BE2C (cell line): ENCODE results near the gene SPACA4.

ENCODE experiments used
- DNase-seq: peaks from one replicate; pipeline ENCODE4 v3.0.0-alpha.2; 2020
- H3K27me3 ChIP-seq: fragments of 250-450 bp; sonication (Bioruptor Pico); 2 replicates; pipeline ENCODE4 v1.5.1; 2020; ENCODE audit warnings: mild to moderate bottlenecking
- H3K36me3 ChIP-seq: fragments of 250-450 bp; sonication (Bioruptor Pico); 2 replicates; pipeline ENCODE4 v1.5.1; 2020; ENCODE audit warnings: mild to moderate bottlenecking
- H3K4me1 ChIP-seq: fragments of 250-450 bp; sonication (Bioruptor Pico); 2 replicates; pipeline ENCODE4 v1.5.1; 2020
- H3K4me3 ChIP-seq: 2 replicates; pipeline ENCODE4 v1.5.1; 2011; ENCODE audit warnings: low read depth, low read length
- H3K9me3 ChIP-seq: fragments of 250-450 bp; sonication (Bioruptor Pico); 2 replicates; pipeline ENCODE4 v1.5.1; 2020
- TF ChIP-seq, protein P1 (sequence below): IDR thresholded peaks from 2 replicates; pipeline ENCODE4 v1.5.1; 2012; ENCODE audit warnings: mild to moderate bottlenecking, low read depth, low read length

SPACA4 gene

DNA sequence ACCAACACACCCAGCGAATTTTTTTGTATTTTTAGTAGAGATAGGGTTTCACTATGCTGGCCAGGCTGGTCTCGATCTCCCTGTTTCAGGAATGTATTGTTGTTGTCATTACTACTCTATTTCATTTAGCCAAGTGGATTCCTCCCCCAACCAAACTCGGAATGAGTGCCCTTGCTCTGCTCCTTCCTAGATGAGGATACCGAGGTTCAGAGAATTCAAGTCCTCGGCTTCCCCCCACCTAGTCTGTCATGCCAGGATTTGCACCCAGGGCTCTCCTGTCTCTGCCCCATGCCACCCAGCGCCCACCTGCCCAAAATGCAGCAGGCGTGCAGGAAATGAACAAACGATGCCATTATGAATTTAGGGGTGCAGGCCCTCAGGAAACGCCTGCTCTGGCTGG, 3.5 kb upstream of the SPACA4 start:
- H3K9me3 ChIP-seq: no peaks in the 10 kb centered on the region
- DNase-seq: no peak
- TF ChIP-seq, protein P1, sequence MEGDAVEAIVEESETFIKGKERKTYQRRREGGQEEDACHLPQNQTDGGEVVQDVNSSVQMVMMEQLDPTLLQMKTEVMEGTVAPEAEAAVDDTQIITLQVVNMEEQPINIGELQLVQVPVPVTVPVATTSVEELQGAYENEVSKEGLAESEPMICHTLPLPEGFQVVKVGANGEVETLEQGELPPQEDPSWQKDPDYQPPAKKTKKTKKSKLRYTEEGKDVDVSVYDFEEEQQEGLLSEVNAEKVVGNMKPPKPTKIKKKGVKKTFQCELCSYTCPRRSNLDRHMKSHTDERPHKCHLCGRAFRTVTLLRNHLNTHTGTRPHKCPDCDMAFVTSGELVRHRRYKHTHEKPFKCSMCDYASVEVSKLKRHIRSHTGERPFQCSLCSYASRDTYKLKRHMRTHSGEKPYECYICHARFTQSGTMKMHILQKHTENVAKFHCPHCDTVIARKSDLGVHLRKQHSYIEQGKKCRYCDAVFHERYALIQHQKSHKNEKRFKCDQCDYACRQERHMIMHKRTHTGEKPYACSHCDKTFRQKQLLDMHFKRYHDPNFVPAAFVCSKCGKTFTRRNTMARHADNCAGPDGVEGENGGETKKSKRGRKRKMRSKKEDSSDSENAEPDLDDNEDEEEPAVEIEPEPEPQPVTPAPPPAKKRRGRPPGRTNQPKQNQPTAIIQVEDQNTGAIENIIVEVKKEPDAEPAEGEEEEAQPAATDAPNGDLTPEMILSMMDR: no peak
- H3K36me3 ChIP-seq: no peaks in the 10 kb centered on the region
- H3K27me3 ChIP-seq: peaks cover 12% of the 10 kb centered on the region
- no peaks in the 10 kb centered on the region for H3K4me1 ChIP-seq
- H3K4me3 ChIP-seq: no peak overlapping the region

DNA sequence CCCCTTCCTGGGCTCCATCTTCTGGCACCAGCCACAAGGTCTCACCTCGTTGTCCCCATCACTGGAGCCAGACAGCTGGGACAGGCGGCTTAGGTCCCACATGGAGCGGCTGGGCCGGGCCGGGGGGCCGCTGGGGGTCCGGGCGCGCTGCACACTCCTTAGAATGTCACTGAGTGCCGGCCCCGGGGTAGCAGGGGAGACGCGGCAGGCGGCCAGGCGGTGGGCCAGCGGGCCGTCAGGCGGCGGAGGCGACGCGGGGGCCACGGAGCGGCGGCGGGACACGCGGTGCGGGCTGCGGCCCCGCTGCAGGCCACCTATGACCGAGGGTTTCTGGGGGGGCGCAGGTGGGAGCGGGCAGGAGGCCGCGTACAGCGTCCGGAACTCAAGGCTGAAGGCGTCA, 3.1 kb upstream of the SPACA4 start:
- peaks cover 8% of the 10 kb centered on the region for H3K27me3 ChIP-seq
- H3K4me1 ChIP-seq: no peaks in the 10 kb centered on the region
- H3K36me3 ChIP-seq: no peaks in the 10 kb centered on the region
- TF ChIP-seq, protein P1: no peak
- H3K9me3 ChIP-seq: no peaks in the 10 kb centered on the region
- no peak for DNase-seq
- H3K4me3 ChIP-seq: no peak overlapping the region

DNA sequence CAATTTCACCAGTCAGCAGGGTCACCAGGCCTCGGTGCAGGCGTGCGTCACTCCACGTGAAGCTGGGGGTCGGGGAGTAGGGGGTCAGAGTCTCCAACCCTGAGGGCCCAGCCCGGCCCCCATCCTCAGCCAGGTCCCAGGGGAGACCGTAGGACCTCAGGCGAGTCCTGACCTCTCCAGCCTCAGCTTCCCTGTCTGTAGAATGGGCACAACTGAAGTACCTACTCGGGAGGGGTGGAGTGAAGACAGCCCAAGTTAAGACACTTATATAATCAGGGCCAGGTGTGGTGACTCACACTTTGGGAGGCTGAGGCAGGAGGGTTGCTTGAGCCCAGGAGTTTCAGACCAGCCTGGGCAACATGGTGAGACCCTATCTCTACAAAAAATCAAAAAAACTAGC, 2.7 kb upstream of the SPACA4 start:
- Histone ChIP-seq H3K27me3 (peaks cover 4% of the 10 kb centered on the region), H3K4me1 (no peaks in the 10 kb centered on the region; the same call in 1 of the 2 replicates), H3K36me3 (no peaks in the 10 kb centered on the region), H3K9me3 (no peaks in the 10 kb centered on the region), H3K4me3 (no peak overlapping the region)
- TF ChIP-seq, protein P1: no peak
- DNase-seq: no peak

DNA sequence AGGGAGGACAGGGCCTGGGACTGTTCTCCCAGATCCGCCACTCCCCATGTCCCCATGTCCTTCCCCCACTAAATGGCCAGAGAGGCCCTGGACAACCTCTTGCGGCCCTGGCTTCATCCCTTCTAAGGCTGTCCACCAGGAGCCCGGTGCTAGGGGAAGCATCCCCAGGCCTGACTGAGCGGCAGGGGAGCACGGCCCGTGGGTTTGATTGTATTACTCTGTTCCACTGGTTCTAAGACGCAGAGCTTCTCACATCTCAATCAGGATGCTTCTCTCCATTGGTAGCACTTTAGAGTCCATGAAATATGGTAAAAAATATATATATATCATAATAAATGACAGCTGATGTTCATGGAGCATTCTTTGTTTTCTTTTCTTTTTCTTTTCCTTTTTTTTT, 815 bp downstream of the SPACA4 start:
- Histone ChIP-seq H3K36me3 (no peaks in the 10 kb centered on the region), H3K9me3 (no peaks in the 10 kb centered on the region), H3K4me3 (no peak overlapping the region), H3K27me3 (no peaks in the 10 kb centered on the region), H3K4me1 (no peaks in the 10 kb centered on the region; the same call in 1 of the 2 replicates)
- TF ChIP-seq, protein P1: no peak
- DNase-seq: no peak

DNA sequence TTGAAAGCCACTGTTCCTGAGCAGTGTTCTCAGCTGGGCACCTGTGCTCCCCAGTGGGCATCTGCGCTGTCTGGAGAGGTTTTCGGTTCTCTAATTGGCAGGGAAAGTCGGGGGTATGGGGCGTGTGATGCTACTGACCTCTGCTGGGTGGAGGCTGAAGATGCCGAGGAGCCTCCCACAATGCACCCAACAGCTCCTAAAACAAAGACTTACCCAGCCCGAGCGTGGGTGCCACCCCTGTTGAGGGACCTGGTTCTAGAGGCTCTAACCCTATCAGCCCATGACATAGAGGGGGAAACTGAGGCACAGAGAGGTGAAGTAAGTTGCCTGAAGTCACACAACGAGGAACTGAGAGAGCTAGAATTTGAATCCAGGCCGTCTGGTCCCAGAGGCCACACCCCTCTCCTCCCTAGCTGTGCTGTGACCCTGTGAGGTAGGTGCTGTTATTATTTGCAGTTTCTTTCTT, 2.3 kb downstream of the SPACA4 start:
- Histone ChIP-seq H3K4me3 (peak overlapping the region; percentile 29; the same call in 1 of the 2 replicates), H3K9me3 (no peaks in the 10 kb centered on the region), H3K36me3 (no peaks in the 10 kb centered on the region), H3K4me1 (peaks cover 3% of the 10 kb centered on the region), H3K27me3 (no peaks in the 10 kb centered on the region)
- TF ChIP-seq, protein P1: peak; percentile 81
- DNase-seq: peak; percentile 66

DNA sequence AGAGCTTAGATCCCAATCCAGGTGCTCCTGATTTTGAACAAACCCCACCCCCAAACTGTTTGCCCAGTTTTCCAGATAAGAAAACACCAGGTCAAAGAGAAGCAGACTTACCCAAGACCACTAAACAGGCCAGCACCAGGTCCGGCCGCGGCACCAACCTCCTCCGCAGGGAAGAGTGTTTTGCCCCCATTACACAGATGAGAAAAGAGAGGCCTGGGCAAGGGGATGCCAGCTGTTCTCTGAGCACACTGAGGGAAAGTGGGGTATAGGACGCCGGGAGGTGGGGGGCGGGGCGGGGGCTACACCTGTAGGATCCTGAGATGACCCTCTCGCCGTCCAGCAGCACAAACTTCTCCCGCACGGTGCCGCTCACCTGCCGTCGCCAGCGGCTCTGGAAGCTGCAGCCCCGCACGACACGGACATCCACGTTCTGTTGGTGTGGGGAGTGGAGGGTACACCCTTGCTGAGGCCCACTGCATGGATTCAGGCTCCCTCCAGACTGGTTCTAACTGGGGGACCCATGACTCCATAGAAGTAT, 3.1 kb downstream of the SPACA4 start:
- no peak for DNase-seq
- Histone ChIP-seq H3K27me3 (no peaks in the 10 kb centered on the region), H3K4me1 (peaks cover 12% of the 10 kb centered on the region), H3K36me3 (peaks cover 6% of the 10 kb centered on the region), H3K9me3 (no peaks in the 10 kb centered on the region), H3K4me3 (no peak overlapping the region)
- TF ChIP-seq, protein P1: no peak
